H1 (cell line): ENCODE measurements around the gene PPCDC. TPM values are rescaled to one million over a fixed set of nuclear protein-coding genes. Genes with fewer than 3 reads are reported as not detected.

ENCODE experiments used
- CTCF ChIA-PET: fragments of 300-600 bp; sonication (Branson Sonifier 250); formaldehyde crosslinking; loops from one replicate; lab custom pipeline; 2021; ENCODE audit not compliant: partially characterized antibody; lab: Charles Lee
- POLR2A ChIA-PET: fragments of 300-600 bp; sonication (Branson Sonifier 250); formaldehyde crosslinking; loops from one replicate; lab custom pipeline; 2021; ENCODE audit warnings: inconsistent platforms; ENCODE audit not compliant: partially characterized antibody; lab: Charles Lee
- DNase-seq, 2 experiments: peaks; one replicate each; pipeline versions ENCODE4 v3.0.0 to v3.0.0-alpha.2; 2010 to 2022; ENCODE audit warnings: low spot score in 2 of 2, low read depth in 1 of 2, mixed read lengths in 1 of 2
- FAIRE-seq: peaks from 2 replicates; lab custom pipeline; 2011; peaks lifted over from hg19 to GRCh38; lab: Jason Lieb, UNC
- H2AFZ ChIP-seq: 2 replicates; pipeline ENCODE4 v1.8.1; 2012; ENCODE audit warnings: low read length, inconsistent platforms
- H2AK5ac ChIP-seq: 2 replicates; pipeline ENCODE4 v1.6.1; 2013; ENCODE audit warnings: low read depth, low read length
- H2BK120ac ChIP-seq: replicated peaks from 2 replicates; pipeline ENCODE3; 2013; ENCODE audit warnings: low read depth, low read length, inconsistent platforms
- H2BK12ac ChIP-seq: 2 replicates; pipeline ENCODE4 v1.6.1; 2013; ENCODE audit warnings: low read depth, low read length
- H2BK15ac ChIP-seq: 2 replicates; pipeline ENCODE4 v1.6.1; 2013; ENCODE audit warnings: low read length
- H2BK20ac ChIP-seq: 2 replicates; pipeline ENCODE4 v1.6.1; 2013; ENCODE audit warnings: low read length
- H2BK5ac ChIP-seq: 2 replicates; pipeline ENCODE4 v1.6.1; 2013; ENCODE audit warnings: low read depth, low read length
- H3K14ac ChIP-seq: 2 replicates; pipeline ENCODE4 v1.6.1; 2013; ENCODE audit warnings: inconsistent platforms; ENCODE audit not compliant: insufficient read length
- H3K18ac ChIP-seq: 2 replicates; pipeline ENCODE4 v1.6.1; 2013; ENCODE audit warnings: low read length; ENCODE audit errors: extremely low read depth
- H3K23ac ChIP-seq: 2 replicates; pipeline ENCODE4 v1.6.1; 2013; ENCODE audit warnings: inconsistent platforms; ENCODE audit not compliant: insufficient read length
- H3K23me2 ChIP-seq: 2 replicates; pipeline ENCODE4 v1.6.1; 2013; ENCODE audit warnings: low read depth, low read length
- H3K27ac ChIP-seq: 2 replicates; pipeline ENCODE4 v1.6.1; 2011; ENCODE audit warnings: low read depth, low read length, inconsistent platforms
- H3K27me3 ChIP-seq, 4 experiments: replicated peaks in 1 of 4; 1 replicate in 1 of 4; 2 replicates in 3 of 4; pipeline versions ENCODE4 v1.6.1 to v1.8.1; 2011 to 2013; ENCODE audit warnings: low read length in 3 of 4, mild to moderate bottlenecking in 3 of 4, inconsistent platforms in 2 of 4, mixed read lengths in 2 of 4, moderate library complexity in 1 of 4; ENCODE audit not compliant: control insufficient read depth in 3 of 4, insufficient read depth in 3 of 4; ENCODE audit errors: extremely low read depth in 1 of 4
- H3K36me3 ChIP-seq, 4 experiments: 2 replicates each; pipeline versions ENCODE4 v1.6.1 to v1.8.1; 2011 to 2013; ENCODE audit warnings: mild to moderate bottlenecking in 4 of 4, low read length in 3 of 4, moderate library complexity in 2 of 4, control low read depth in 1 of 4, inconsistent platforms in 1 of 4; ENCODE audit not compliant: insufficient read depth in 4 of 4, control insufficient read depth in 2 of 4
- H3K4ac ChIP-seq: replicated peaks from 2 replicates; pipeline ENCODE3; 2013; ENCODE audit warnings: low read length, low read depth, mixed read lengths, inconsistent platforms; ENCODE audit not compliant: insufficient read length
- H3K4me1 ChIP-seq, 4 experiments: replicated peaks in 1 of 4; 1 replicate in 1 of 4; 2 replicates in 3 of 4; pipeline versions ENCODE4 v1.6.1 to v1.8.1; 2011 to 2013; ENCODE audit warnings: low read length in 3 of 4, inconsistent platforms in 2 of 4, mixed read lengths in 1 of 4; ENCODE audit not compliant: insufficient read depth in 4 of 4, control insufficient read depth in 3 of 4
- H3K4me2 ChIP-seq, 2 experiments: 2 replicates each; pipeline versions ENCODE4 v1.6.1 to v1.8.1; 2011 to 2013; ENCODE audit warnings: low read depth in 2 of 2, low read length in 2 of 2, control low read depth in 1 of 2, inconsistent platforms in 1 of 2, mild to moderate bottlenecking in 1 of 2; ENCODE audit not compliant: insufficient read depth in 1 of 2
- H3K4me3 ChIP-seq, 4 experiments: fragments of 200-600, 300-600 bp in 1 of 4; sonication (generic), shearing (Covaris generic), sonication (Bioruptor Twin) in 1 of 4; 2 replicates each; pipeline versions ENCODE4 v1.5.1 to v1.8.1; 2011 to 2016; ENCODE audit warnings: low read length in 4 of 4, low read depth in 3 of 4, control low read depth in 2 of 4, inconsistent platforms in 2 of 4, mild to moderate bottlenecking in 2 of 4, mixed read lengths in 1 of 4, moderate library complexity in 1 of 4; ENCODE audit not compliant: insufficient read depth in 2 of 4; ENCODE audit errors: extremely low read depth in 1 of 4
- H3K56ac ChIP-seq: replicated peaks from 2 replicates; pipeline ENCODE3; 2013; ENCODE audit warnings: low read depth, mild to moderate bottlenecking, mixed read lengths, low read length, inconsistent platforms; ENCODE audit not compliant: insufficient read length
- H3K79me1 ChIP-seq: 2 replicates; pipeline ENCODE4 v1.6.1; 2013; ENCODE audit warnings: low read depth, low read length, control low read depth
- H3K79me2 ChIP-seq, 2 experiments: 2 replicates each; pipeline versions ENCODE4 v1.6.1 to v1.8.1; 2012 to 2013; ENCODE audit warnings: low read length in 2 of 2, mild to moderate bottlenecking in 2 of 2, inconsistent platforms in 1 of 2; ENCODE audit not compliant: insufficient read depth in 2 of 2, control insufficient read depth in 1 of 2
- H3K9ac ChIP-seq, 4 experiments: replicated peaks in 1 of 4; 1 replicate in 1 of 4; 2 replicates in 3 of 4; pipeline versions ENCODE4 v1.6.1 to v1.8.1; 2011 to 2013; ENCODE audit warnings: low read depth in 3 of 4, low read length in 3 of 4, control low read depth in 2 of 4, mild to moderate bottlenecking in 2 of 4, moderate library complexity in 2 of 4, inconsistent platforms in 1 of 4; ENCODE audit errors: extremely low read depth in 1 of 4
- H3K9me3 ChIP-seq, 2 experiments: 2 replicates each; pipeline versions ENCODE4 v1.6.1 to v1.8.1; 2012 to 2013; ENCODE audit warnings: mild to moderate bottlenecking in 2 of 2, moderate library complexity in 2 of 2, control low read depth in 1 of 2, inconsistent platforms in 1 of 2, low read depth in 1 of 2, low read length in 1 of 2, mixed read lengths in 1 of 2; ENCODE audit not compliant: insufficient read depth in 2 of 2
- H4K20me1 ChIP-seq, 2 experiments: replicated peaks in 1 of 2; 2 replicates each; pipeline versions ENCODE3 to v1.8.1; 2011 to 2013; ENCODE audit warnings: inconsistent platforms in 2 of 2, low read length in 2 of 2, mild to moderate bottlenecking in 1 of 2; ENCODE audit not compliant: insufficient read depth in 2 of 2, control insufficient read depth in 1 of 2
- H4K5ac ChIP-seq: 2 replicates; pipeline ENCODE4 v1.6.1; 2013; ENCODE audit warnings: low read length, low read depth, mixed read lengths, inconsistent platforms; ENCODE audit not compliant: insufficient read length
- H4K8ac ChIP-seq: 2 replicates; pipeline ENCODE4 v1.8.0; 2013; ENCODE audit warnings: mild to moderate bottlenecking, moderate library complexity, low read length, inconsistent platforms; ENCODE audit not compliant: insufficient read depth; ENCODE audit errors: extremely low read depth
- H4K91ac ChIP-seq: replicated peaks from 2 replicates; pipeline ENCODE3; 2013; ENCODE audit warnings: low read length, mixed read lengths, inconsistent platforms; ENCODE audit not compliant: insufficient read length
- CHD2 ChIP-seq: IDR thresholded peaks from 2 replicates; pipeline ENCODE4 v1.6.1; 2012; ENCODE audit warnings: low read length, improper control_type of control experiment
- POU5F1 ChIP-seq: IDR thresholded peaks from 2 replicates; pipeline ENCODE4 v1.6.1; 2011; ENCODE audit warnings: low read depth, mild to moderate bottlenecking, low read length, moderate library complexity
- RXRA ChIP-seq: IDR thresholded peaks from 2 replicates; pipeline ENCODE4 v1.6.1; 2011; ENCODE audit warnings: low read depth, mild to moderate bottlenecking, low read length, moderate library complexity; ENCODE audit not compliant: insufficient read depth
- WGBS, 2 experiments: shearing (Covaris generic) in 1 of 2; methylation state at CpG; one replicate each; pipeline versions ENCODE4 v1.1.6 to v1.1.7; 2013 to 2015; ENCODE audit warnings: low lambda C conversion rate in 2 of 2, mixed read lengths in 2 of 2, inconsistent platforms in 1 of 2, low coverage in 1 of 2, missing lambda C conversion rate in 1 of 2; ENCODE audit not compliant: insufficient replicate concordance in 2 of 2, insufficient coverage in 1 of 2, insufficient read length in 1 of 2; ENCODE audit errors: extremely low coverage in 1 of 2, missing lambda C conversion rate in 1 of 2; 5-methylcytosine and 5-hydroxymethylcytosine counted together
- polyA plus RNA-seq, 7 experiments: library from polyadenylated mRNA; depleted of rRNA in 3 of 7; stranded (reverse) in 5 of 7; unstranded in 2 of 7; fragments of >200 nt in 5 of 7; fragments of 200-250 nt in 2 of 7; gene quantifications; 1 replicate in 5 of 7; 2 replicates in 1 of 7; 4 replicates in 1 of 7; pipeline versions ENCODE4 v1.2.1 to v1.2.3, GENCODE V29; 2011 to 2013; ENCODE audit warnings: missing spikeins in 2 of 7, mixed read lengths in 2 of 7
- total RNA-seq: library from RNA; stranded (reverse); fragmentation: NEBNext Ultra II Directional; extraction: Animal tissue kit (Norgen Biotek cat#: 25700); gene quantifications from 2 replicates; pipeline ENCODE4 v1.2.1, GENCODE V29; 2021

The PPCDC gene
- total and polyA plus RNA-seq, 2 of the 8 experiments (the other 6 are each of a cell fraction or from before 2014, with no cell fraction given) = 11.3 to 29.7 TPM

- Histone ChIP-seq H3K4me3 (no peak overlapping the region), H3K36me3 (0 out of 8 replicates have a peak, but pooled peaks cover 0 to 1% (median 0%) of the 10 kb centered on the region in 4 experiments), H3K56ac (no peak overlapping the region), H3K27ac (no peak overlapping the region), H3K14ac (no peak overlapping the region), H3K9me3 (no peaks in the 10 kb centered on the region), H4K8ac (no peak overlapping the region), H3K23me2 (0 out of 2 replicates have a peak, but pooled peaks cover 3% of the 10 kb centered on the region), H2BK120ac (no peak overlapping the region), H4K20me1 (peaks cover 3% of the 10 kb centered on the region in 2 experiments), H2AFZ (no peak overlapping the region), H3K79me2 (peaks cover 0 to 14% of the 10 kb centered on the region in 2 experiments; a peak in 2 of 4 replicates), H3K79me1 (peaks cover 7% of the 10 kb centered on the region; the same call in 1 of the 2 replicates), H2AK5ac (no peak overlapping the region), H3K4me1 (peaks cover 0 to 11% (median 8%) of the 10 kb centered on the region in 4 experiments; a peak in 5 of 7 replicates), H2BK5ac (no peak overlapping the region), H4K5ac (no peak overlapping the region), H2BK20ac (no peak overlapping the region), H4K91ac (no peak overlapping the region), H3K27me3 (no peaks in the 10 kb centered on the region), H3K4ac (no peak overlapping the region), H2BK15ac (no peak overlapping the region), H3K23ac (no peak overlapping the region), H3K9ac (no peak overlapping the region), H3K4me2 (no peak overlapping the region), H2BK12ac (no peak overlapping the region), H3K18ac (no peak overlapping the region)
- 90% methylated on average over 5 of the region's 5 CpGs; no CpG with 5 or more reads in 1 of the 2 experiments for WGBS, 2 experiments
- no peak for FAIRE-seq
- ChIA-PET CTCF (interaction anchor here (1.2 to 8.5 kb wide), 9 partner anchors 8 to 282 kb away, joined by 3 to 90 read pairs (median 4); partner anchors contain the start of gene C15orf39), POLR2A (interaction anchor here (0.7 to 0.9 kb wide), 4 partner anchors 9 to 282 kb away, joined by 3 read pairs; no protein-coding TSS in a partner anchor)
- no peak for DNase-seq
- TF ChIP-seq POU5F1 (no peak), RXRA (no peak), CHD2 (no peak)
Measured at GRCh38 chr15:75025548-75026260, 2.3 kb downstream of the PPCDC start.
